GM15510 (cell line): Measurements from ENCODE around the gene ZNF576.

Experiments
- POLR2A ChIP-seq: IDR thresholded peaks from 3 replicates; pipeline ENCODE4 v1.6.1; 2011; ENCODE audit warnings: borderline replicate concordance; ENCODE audit not compliant: insufficient read length; ENCODE audit errors: extremely low read depth

Gene ZNF576

GRCh38 chr19:43633520-43633919 is 37.1 kb downstream of the ZNF576 start:
- TF ChIP-seq POLR2A = no peak

DNA sequence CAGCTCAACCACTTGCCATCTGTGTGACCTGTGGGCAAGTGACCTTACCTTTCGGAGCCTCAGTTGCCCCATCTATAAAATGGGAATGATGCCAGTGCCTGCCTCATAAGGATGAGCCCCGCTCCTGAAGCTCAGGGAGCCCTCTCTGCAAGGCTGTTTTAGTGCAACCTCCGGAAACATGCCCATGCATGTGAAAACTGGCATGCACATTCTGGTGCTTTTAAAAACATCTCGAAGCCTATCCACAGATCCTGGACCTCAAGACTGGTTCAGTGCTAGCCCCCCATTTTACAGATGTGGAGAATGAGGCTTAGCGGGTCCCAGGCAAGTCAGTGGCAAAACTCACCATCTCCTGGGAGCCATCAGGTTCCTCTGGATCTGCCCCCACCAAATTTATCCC is 37.7 kb downstream of the ZNF576 start:
- no peak for TF ChIP-seq POLR2A

- TF ChIP-seq POLR2A = no peak
These were observed 38.1 kb downstream of the ZNF576 start for GRCh38 chr19:43634506-43634871.

DNA sequence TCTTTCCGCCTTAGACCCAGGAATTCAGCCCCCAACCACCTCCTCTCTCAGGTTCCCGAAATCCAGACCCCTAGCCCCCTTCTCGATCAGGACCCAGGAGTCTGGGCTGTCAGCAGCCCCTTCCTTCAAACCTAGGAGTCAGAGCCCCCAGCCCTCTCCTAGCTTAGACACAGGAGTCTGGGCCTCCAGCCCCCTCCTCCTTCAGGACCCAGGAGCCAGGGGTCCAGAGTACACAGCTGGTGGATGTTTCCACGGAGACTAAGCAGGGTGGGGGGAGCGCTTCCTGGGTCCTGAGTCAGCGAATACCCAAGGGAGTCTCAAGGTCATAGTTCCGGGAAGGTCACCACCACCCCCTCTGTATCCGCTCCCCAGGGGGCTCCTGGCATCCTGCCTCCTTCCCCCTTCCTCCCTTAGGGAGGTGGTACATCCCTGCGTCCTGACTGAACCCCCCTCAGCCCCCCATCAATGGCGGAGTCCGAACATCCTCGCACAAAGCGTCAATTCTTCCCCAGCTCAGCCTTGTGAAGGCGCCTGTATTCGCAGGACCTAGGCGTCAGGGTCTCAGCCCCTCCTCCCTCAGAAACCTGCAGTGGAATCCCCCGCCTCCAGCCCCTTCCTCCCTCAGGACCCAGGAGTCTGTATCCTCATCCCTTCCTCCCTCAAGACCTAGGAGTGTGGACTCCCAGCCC is 38.6 kb downstream of the ZNF576 start:
- no peak for TF ChIP-seq POLR2A

- no peak for TF ChIP-seq POLR2A
These were observed 39.8 kb downstream of the ZNF576 start for GRCh38 chr19:43636121-43636683.

GRCh38 chr19:43638214-43638994 is 42.0 kb downstream of the ZNF576 start:
- TF ChIP-seq POLR2A = no peak

DNA sequence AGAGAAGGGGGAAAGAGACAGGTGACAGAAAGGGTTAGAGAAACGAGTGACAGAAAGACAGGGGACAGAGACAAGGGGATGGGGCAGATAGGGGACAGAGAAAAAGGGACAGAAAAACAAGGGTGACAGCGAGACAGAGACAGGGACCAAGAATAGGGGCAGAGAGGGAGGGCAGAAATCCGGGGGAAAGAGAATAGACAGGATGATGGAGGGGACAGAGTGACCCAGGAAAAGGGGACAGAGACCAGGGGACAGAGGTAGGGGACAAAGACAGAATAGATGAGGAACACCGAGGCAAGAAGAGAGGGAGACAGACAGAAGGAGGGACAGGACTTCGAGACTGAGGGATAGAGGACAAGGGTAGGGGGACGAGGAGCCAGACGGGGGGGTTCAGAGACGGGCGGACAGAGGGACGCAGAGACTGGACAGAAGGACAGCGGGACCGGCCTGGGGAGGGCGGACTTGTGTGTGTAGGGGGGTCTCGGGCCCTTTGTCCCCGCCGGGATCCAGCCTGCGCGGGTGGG is 42.7 kb downstream of the ZNF576 start:
- TF ChIP-seq POLR2A = no peak

DNA sequence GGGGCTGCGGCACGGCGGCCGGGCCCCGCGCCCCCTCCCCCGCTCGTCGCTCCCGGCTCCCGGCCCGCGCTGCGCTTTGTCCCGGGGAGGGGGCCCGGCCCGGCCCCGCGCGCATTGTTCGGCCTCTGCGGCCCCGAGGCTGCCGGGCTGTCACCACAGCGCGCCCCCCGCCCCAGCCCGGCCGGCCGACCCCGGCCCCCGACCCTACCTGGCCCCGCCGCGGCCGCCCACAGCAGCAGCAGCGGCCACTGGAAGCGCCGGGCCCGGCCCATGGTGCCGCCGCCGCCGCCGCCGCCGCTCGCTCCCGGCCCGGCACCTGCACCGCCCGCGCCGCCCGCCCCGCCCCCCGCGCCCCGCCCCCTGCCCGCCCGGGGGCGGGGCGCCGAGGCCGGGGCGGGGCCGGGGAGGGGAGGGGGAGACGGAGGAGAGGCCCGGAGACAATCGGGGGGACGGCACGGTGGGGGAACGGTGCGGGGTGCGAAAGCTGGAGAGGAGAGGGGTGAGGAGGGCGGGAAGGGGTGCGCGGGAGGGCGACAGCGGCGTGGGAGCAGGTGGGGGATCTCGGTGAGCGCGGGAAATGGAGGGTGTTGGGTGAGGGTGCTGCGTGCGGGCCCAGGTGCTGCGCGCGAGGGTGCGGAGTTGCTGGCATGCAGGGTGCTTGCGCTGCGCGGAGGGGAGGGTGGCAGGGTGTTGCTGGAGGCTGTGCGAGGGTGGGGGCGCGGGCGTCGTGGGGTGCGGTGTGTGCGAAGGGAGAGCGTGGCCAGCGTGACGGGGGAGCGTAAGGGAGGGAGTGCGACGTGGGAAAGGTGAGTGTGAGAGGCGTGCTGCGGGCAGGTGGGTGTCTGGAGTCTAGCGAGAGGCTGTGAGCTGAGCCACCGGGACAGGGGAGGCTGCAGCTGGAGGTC is 43.4 kb downstream of the ZNF576 start, which contains the start of gene CADM4:
Gene CADM4, minus strand, starts transcription at position 332 of the 905 bp plus-strand sequence. Its CDS starts 60 bp downstream, at position 272.
- TF ChIP-seq POLR2A = no peak

- TF ChIP-seq POLR2A = no peak
These were observed 44.0 kb downstream of the ZNF576 start for GRCh38 chr19:43640424-43640757.

GRCh38 chr19:43641333-43641732 is 44.9 kb downstream of the ZNF576 start:
- no peak for TF ChIP-seq POLR2A

GRCh38 chr19:43642531-43642930 is 46.1 kb downstream of the ZNF576 start:
- no peak for TF ChIP-seq POLR2A

GRCh38 chr19:43643326-43643725 is 46.9 kb downstream of the ZNF576 start:
- no peak for TF ChIP-seq POLR2A

DNA sequence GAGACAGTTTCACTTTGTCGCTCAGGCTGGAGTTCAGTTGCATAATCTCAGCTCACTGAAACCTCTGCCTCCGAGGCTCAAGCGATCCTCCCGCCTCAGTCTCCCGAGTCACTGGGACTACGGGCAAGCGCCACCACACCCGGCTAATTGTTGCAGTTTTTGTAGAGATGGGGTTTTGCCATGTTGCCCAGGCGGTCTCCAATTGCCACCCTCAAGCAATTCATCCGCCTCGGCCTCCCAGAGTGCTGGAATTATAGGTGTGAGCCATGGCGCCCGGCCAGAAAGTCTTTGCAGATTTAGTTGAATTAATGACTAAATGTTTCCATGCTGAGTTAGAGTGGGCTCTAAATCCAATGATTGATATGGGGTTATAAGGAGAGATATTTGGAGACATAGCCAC is 47.8 kb downstream of the ZNF576 start:
- TF ChIP-seq POLR2A = no peak

- TF ChIP-seq POLR2A = no peak
These were observed 52.2 kb downstream of the ZNF576 start for GRCh38 chr19:43648633-43649032.
